HepG2 (cell line): ENCODE results near the gene NDUFS1. TPM values are rescaled to one million over a fixed set of nuclear protein-coding genes. Genes with fewer than 3 reads are reported as not detected.

Experiments
- HDAC2 ChIP-seq: sonication (generic); formaldehyde crosslinking; IDR thresholded peaks from 2 replicates; pipeline ENCODE4 v1.4.0; 2020; ENCODE audit warnings: missing genetic modification reagents
- HNF4A ChIP-seq: sonication (generic); formaldehyde crosslinking; IDR thresholded peaks from 2 replicates; pipeline ENCODE4 v1.4.0; 2020; ENCODE audit warnings: missing genetic modification reagents
- KDM2A ChIP-seq: sonication (generic); formaldehyde crosslinking; IDR thresholded peaks from 2 replicates; pipeline ENCODE4 v1.4.0; 2020; ENCODE audit warnings: low read depth, missing genetic modification reagents, borderline replicate concordance
- RXRA ChIP-seq: sonication (generic); formaldehyde crosslinking; IDR thresholded peaks from 2 replicates; pipeline ENCODE4 v1.5.1; 2020; ENCODE audit warnings: missing genetic modification reagents
- SOX13 ChIP-seq, 3 experiments: fragments of 450-650 bp in 1 of 3; sonication (generic) in 1 of 3; formaldehyde crosslinking in 1 of 3; IDR thresholded peaks in 2 of 3; conservative IDR thresholded peaks in 1 of 3; 2 replicates each; pipeline versions ENCODE4 v1.5.0 to v1.6.1; 2016 to 2020; ENCODE audit warnings: antibody characterized with exemption in 1 of 3, mild to moderate bottlenecking in 1 of 3, missing compliant biosample characterization in 1 of 3, missing genetic modification reagents in 1 of 3, moderate library complexity in 1 of 3
- SPEN ChIP-seq: sonication (generic); formaldehyde crosslinking; IDR thresholded peaks from 2 replicates; pipeline ENCODE4 v1.5.1; 2020; ENCODE audit warnings: low read depth, mild to moderate bottlenecking, missing genetic modification reagents
- WIZ ChIP-seq: sonication (generic); formaldehyde crosslinking; IDR thresholded peaks from 2 replicates; pipeline ENCODE4 v1.5.1; 2020; ENCODE audit warnings: mild to moderate bottlenecking, missing genetic modification reagents
- ZFP62 ChIP-seq: sonication (generic); formaldehyde crosslinking; IDR thresholded peaks from 2 replicates; pipeline ENCODE4 v1.4.0; 2020; ENCODE audit warnings: missing genetic modification reagents
- ZFY ChIP-seq: sonication (generic); formaldehyde crosslinking; IDR thresholded peaks from 2 replicates; pipeline ENCODE4 v1.4.0; 2020; ENCODE audit warnings: missing genetic modification reagents
- ZNF343 ChIP-seq: sonication (generic); formaldehyde crosslinking; IDR thresholded peaks from 2 replicates; pipeline ENCODE4 v1.4.0; 2020; ENCODE audit warnings: mild to moderate bottlenecking, missing genetic modification reagents
- ZNF468 ChIP-seq: sonication (generic); formaldehyde crosslinking; IDR thresholded peaks from 2 replicates; pipeline ENCODE4 v1.8.0; 2022; ENCODE audit warnings: mild to moderate bottlenecking, moderate library complexity, missing genetic modification reagents
- ZNF782 ChIP-seq: sonication (generic); formaldehyde crosslinking; IDR thresholded peaks from 2 replicates; pipeline ENCODE4 v1.4.0; 2020; ENCODE audit warnings: missing genetic modification reagents, mild to moderate bottlenecking, borderline replicate concordance
- ZZZ3 ChIP-seq: sonication (generic); formaldehyde crosslinking; IDR thresholded peaks from 2 replicates; pipeline ENCODE4 v1.4.0; 2020; ENCODE audit warnings: missing genetic modification reagents, mild to moderate bottlenecking, borderline replicate concordance
- polyA plus RNA-seq, 8 experiments: library from polyadenylated mRNA; depleted of rRNA in 3 of 8; stranded (reverse) in 7 of 8; unstranded in 1 of 8; fragments of >200 nt; fragmentation: Illumina TruSeq in 4 of 8; extraction: Trizol in 4 of 8; gene quantifications; 2 replicates each; pipeline versions ENCODE4 v1.2.1 to v1.2.3, GENCODE V29; 2011 to 2016; ENCODE audit warnings: low read depth in 4 of 8, missing spikeins in 1 of 8, mixed read lengths in 1 of 8; ENCODE audit not compliant: insufficient read depth in 1 of 8
- total RNA-seq, 5 experiments: library from RNA; depleted of rRNA; stranded (reverse); fragments of >200 nt; fragmentation: Illumina TruSeq; extraction: Trizol; gene quantifications; 2 replicates each; pipeline ENCODE4 v1.2.3, GENCODE V29; 2016; ENCODE audit warnings: low read depth in 1 of 5
- TF ChIP-seq, protein P1 (sequence below): sonication (generic); formaldehyde crosslinking; IDR thresholded peaks from 2 replicates; pipeline ENCODE4 v1.8.0; 2022; ENCODE audit warnings: missing genetic modification reagents, mild to moderate bottlenecking, borderline replicate concordance
- TF ChIP-seq, protein P2 (sequence below): IDR thresholded peaks from 2 replicates; pipeline ENCODE4 v1.6.1; 2018; ENCODE audit warnings: missing genetic modification reagents
- TF ChIP-seq, protein P3 (sequence below), 2 experiments: IDR thresholded peaks; 2 replicates each; pipeline ENCODE4 v1.6.1; 2011 to 2012; ENCODE audit warnings: low read length in 2 of 2, borderline replicate concordance in 1 of 2, low read depth in 1 of 2, mild to moderate bottlenecking in 1 of 2, moderate library complexity in 1 of 2
- TF ChIP-seq, protein P4 (sequence below): sonication (generic); formaldehyde crosslinking; IDR thresholded peaks from 2 replicates; pipeline ENCODE4 v1.8.0; 2022; ENCODE audit warnings: missing genetic modification reagents, mild to moderate bottlenecking, inconsistent platforms, borderline replicate concordance
- TF ChIP-seq, protein P5 (sequence below): sonication (generic); formaldehyde crosslinking; IDR thresholded peaks from 2 replicates; pipeline ENCODE4 v1.5.0; 2020; ENCODE audit warnings: missing genetic modification reagents
- TF ChIP-seq, protein P6 (sequence below): sonication (generic); formaldehyde crosslinking; IDR thresholded peaks from 2 replicates; pipeline ENCODE4 v1.4.0; 2020; ENCODE audit warnings: mild to moderate bottlenecking, low read depth, missing genetic modification reagents

Gene NDUFS1
- total and polyA plus RNA-seq, 2 of the 13 experiments (the other 11 are each of a cell fraction or from before 2014, with no cell fraction given), result 139 to 242 TPM

DNA sequence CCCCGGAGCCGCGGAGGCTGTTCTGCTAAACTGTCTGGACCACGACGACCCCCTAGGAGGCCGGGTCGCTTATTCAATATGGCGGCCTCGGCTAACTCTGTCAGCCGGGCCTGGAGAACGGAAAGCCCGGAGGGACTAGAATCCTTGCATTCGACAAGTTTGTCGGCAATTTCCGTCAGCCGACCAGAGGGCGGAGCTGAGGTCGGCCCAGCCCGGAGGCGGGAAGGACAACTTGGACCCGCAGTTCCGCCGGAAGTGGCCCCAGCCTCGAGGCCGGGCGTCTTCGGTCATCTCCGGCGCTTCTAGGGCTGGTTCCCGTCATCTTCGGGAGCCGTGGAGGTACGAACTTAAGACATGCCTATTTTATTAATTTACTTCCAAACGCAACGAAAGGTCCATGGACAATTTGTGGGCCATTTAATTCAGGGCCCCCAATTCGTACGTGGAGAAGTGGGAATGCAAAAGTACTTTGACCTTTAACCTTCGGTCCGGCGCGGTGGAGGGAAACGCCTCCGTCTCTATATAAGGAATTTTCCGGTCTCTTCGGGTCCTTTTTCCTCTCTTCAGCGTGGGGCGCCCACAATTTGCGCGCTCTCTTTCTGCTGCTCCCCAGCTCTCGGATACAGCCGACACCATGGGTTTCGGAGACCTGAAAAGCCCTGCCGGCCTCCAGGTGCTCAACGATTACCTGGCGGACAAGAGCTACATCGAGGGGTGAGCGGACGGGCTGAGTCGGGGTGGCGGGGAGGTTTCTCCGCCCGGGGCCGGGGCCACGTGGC lies at the start of gene NDUFS1, which contains the start of gene EEF1B2 (continued):
- TF ChIP-seq, protein P1, sequence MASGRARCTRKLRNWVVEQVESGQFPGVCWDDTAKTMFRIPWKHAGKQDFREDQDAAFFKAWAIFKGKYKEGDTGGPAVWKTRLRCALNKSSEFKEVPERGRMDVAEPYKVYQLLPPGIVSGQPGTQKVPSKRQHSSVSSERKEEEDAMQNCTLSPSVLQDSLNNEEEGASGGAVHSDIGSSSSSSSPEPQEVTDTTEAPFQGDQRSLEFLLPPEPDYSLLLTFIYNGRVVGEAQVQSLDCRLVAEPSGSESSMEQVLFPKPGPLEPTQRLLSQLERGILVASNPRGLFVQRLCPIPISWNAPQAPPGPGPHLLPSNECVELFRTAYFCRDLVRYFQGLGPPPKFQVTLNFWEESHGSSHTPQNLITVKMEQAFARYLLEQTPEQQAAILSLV (CRISPR knock-in tag), result peak; percentile 86; the same call in 1 of the 2 replicates
- TF ChIP-seq RXRA (CRISPR knock-in tag), result peak; percentile 23; the same call in 1 of the 2 replicates
- TF ChIP-seq, protein P2, sequence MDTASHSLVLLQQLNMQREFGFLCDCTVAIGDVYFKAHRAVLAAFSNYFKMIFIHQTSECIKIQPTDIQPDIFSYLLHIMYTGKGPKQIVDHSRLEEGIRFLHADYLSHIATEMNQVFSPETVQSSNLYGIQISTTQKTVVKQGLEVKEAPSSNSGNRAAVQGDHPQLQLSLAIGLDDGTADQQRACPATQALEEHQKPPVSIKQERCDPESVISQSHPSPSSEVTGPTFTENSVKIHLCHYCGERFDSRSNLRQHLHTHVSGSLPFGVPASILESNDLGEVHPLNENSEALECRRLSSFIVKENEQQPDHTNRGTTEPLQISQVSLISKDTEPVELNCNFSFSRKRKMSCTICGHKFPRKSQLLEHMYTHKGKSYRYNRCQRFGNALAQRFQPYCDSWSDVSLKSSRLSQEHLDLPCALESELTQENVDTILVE (CRISPR knock-in tag), result peak; percentile 75
- TF ChIP-seq KDM2A (CRISPR knock-in tag), result peak; percentile 89
- TF ChIP-seq, protein P3, sequence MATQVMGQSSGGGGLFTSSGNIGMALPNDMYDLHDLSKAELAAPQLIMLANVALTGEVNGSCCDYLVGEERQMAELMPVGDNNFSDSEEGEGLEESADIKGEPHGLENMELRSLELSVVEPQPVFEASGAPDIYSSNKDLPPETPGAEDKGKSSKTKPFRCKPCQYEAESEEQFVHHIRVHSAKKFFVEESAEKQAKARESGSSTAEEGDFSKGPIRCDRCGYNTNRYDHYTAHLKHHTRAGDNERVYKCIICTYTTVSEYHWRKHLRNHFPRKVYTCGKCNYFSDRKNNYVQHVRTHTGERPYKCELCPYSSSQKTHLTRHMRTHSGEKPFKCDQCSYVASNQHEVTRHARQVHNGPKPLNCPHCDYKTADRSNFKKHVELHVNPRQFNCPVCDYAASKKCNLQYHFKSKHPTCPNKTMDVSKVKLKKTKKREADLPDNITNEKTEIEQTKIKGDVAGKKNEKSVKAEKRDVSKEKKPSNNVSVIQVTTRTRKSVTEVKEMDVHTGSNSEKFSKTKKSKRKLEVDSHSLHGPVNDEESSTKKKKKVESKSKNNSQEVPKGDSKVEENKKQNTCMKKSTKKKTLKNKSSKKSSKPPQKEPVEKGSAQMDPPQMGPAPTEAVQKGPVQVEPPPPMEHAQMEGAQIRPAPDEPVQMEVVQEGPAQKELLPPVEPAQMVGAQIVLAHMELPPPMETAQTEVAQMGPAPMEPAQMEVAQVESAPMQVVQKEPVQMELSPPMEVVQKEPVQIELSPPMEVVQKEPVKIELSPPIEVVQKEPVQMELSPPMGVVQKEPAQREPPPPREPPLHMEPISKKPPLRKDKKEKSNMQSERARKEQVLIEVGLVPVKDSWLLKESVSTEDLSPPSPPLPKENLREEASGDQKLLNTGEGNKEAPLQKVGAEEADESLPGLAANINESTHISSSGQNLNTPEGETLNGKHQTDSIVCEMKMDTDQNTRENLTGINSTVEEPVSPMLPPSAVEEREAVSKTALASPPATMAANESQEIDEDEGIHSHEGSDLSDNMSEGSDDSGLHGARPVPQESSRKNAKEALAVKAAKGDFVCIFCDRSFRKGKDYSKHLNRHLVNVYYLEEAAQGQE (IDR thresholded peaks at IDR 0.05; ENCODE audit: borderline replicate concordance in 1 of 2, low read depth in 1 of 2, low read length in 2 of 2), result peak in 1 of 2 experiments; percentile 53; a peak in 1 of 4 replicates
- TF ChIP-seq, protein P4, sequence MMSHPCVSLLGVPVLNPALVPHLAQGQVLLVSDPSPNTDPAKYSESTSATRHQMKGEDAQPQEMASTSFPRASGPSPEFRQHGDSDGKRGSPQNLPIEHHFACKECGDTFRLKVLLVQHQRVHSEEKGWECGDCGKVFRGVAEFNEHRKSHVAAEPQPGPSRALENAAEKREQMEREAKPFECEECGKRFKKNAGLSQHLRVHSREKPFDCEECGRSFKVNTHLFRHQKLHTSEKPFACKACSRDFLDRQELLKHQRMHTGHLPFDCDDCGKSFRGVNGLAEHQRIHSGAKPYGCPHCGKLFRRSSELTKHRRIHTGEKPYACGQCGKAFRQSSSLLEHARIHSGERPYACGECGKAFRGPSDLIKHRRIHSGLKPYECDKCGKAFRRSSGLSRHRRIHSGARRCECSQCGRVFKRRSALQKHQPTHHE (CRISPR knock-in tag), result peak; percentile 66; the same call in 1 of the 2 replicates
- TF ChIP-seq HNF4A, result peak; percentile 89
- peak; percentile 95 for TF ChIP-seq ZNF782
- no peak; the same call in 1 of the 2 replicates for TF ChIP-seq ZNF343 (CRISPR knock-in tag)
- TF ChIP-seq WIZ, result no peak
- TF ChIP-seq, protein P5, sequence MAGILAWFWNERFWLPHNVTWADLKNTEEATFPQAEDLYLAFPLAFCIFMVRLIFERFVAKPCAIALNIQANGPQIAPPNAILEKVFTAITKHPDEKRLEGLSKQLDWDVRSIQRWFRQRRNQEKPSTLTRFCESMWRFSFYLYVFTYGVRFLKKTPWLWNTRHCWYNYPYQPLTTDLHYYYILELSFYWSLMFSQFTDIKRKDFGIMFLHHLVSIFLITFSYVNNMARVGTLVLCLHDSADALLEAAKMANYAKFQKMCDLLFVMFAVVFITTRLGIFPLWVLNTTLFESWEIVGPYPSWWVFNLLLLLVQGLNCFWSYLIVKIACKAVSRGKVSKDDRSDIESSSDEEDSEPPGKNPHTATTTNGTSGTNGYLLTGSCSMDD (CRISPR knock-in tag), result no peak
- peak; percentile 87 for TF ChIP-seq HDAC2 (CRISPR knock-in tag)
- peak; percentile 69; the same call in 1 of the 2 replicates for TF ChIP-seq SPEN
- TF ChIP-seq, protein P6, sequence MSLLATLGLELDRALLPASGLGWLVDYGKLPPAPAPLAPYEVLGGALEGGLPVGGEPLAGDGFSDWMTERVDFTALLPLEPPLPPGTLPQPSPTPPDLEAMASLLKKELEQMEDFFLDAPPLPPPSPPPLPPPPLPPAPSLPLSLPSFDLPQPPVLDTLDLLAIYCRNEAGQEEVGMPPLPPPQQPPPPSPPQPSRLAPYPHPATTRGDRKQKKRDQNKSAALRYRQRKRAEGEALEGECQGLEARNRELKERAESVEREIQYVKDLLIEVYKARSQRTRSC (CRISPR knock-in tag), result no peak
- TF ChIP-seq ZFY (CRISPR knock-in tag), result peak; percentile 95
- TF ChIP-seq ZFP62 (CRISPR knock-in tag), result no peak
- no peak for TF ChIP-seq ZNF468 (CRISPR knock-in tag)
- TF ChIP-seq SOX13 (IDR thresholded peaks at IDR 0.05), result peak; percentile 64
- TF ChIP-seq SOX13 (CRISPR knock-in tag; conservative IDR thresholded peaks at IDR 0.05 in 1 of 2, IDR thresholded peaks at IDR 0.05 in 1 of 2), result peak in 1 of 2 experiments; percentile 24; a peak in 1 of 4 replicates
- TF ChIP-seq ZZZ3 (CRISPR knock-in tag), result peak; percentile 22; the same call in 1 of the 2 replicates
